ENCODE data around the gene HOXB4. TPM values are rescaled to one million over a fixed set of nuclear protein-coding genes. Genes with fewer than 3 reads are reported as not detected.

Gene HOXB4
- total and polyA plus RNA-seq, 10 of the 15 experiments (the other 5 are each of a cell fraction or from before 2014, with no cell fraction given) = 0.35 to 5.8 (median 3.0) TPM

- no peaks in the 10 kb centered on the region for H3K9me3 ChIP-seq (replicated peaks; ENCODE audit: control insufficient read depth, insufficient read depth, low read length)
- H3K4me2 ChIP-seq (ENCODE audit: control insufficient read depth, insufficient read depth) = no peak overlapping the region
- ChIA-PET POLR2A (no interaction called here), CTCF (interaction anchor here (1.8 to 3.7 kb wide), 2 partner anchors 16 to 595 kb away, joined by 4 to 15 read pairs; no protein-coding TSS in a partner anchor), RAD21 (ENCODE audit: unreplicated experiment) (no interaction called here), SMC1A (ENCODE audit: uncharacterized antibody, unreplicated experiment) (interaction anchor here (1.8 kb wide), 1 partner anchor 19 kb away, joined by 7 read pairs; no protein-coding TSS in a partner anchor)
- H3K27me3 ChIP-seq (replicated peaks in 1 of 2; ENCODE audit: control insufficient read depth in 2 of 2, insufficient read depth in 2 of 2, low read length in 1 of 2) = peaks cover 39 to 55% of the 10 kb centered on the region in 2 experiments
- no peaks in the 10 kb centered on the region for H3K4me1 ChIP-seq (ENCODE audit: control insufficient read depth, insufficient read depth, low read length)
- no peaks in the 10 kb centered on the region for H3K36me3 ChIP-seq (ENCODE audit: control insufficient read depth in 2 of 2, insufficient read depth in 2 of 2, low read length in 1 of 2)
- in situ Hi-C loops (cut with MboI) = loop anchor here (10.0 kb wide), 1 partner anchor 776 kb away; the partner anchor contains the start of gene SCRN2
- H3K9ac ChIP-seq (ENCODE audit: control insufficient read depth, insufficient read depth, low read length) = no peak overlapping the region
- no peak overlapping the region for H3K4me3 ChIP-seq
- no peaks in the 10 kb centered on the region for H3K79me2 ChIP-seq (ENCODE audit: control insufficient read depth, insufficient read depth, low read length)
- 24% methylated on average over 6 of the region's 6 CpGs for WGBS (ENCODE audit: insufficient coverage, insufficient replicate concordance, low lambda C conversion rate, missing lambda C conversion rate)
- H2AFZ ChIP-seq (ENCODE audit: control insufficient read depth, low read depth, low read length) = no peak overlapping the region
- no peak overlapping the region for H3K27ac ChIP-seq (ENCODE audit: control insufficient read depth, insufficient read depth)
- DNase-seq (ENCODE audit: low read depth, low spot score) (no peak), FAIRE-seq (no peak), ATAC-seq (no peak)
- intact Hi-C loops (cut with micrococcal nuclease; ENCODE audit: unreplicated experiment) = no loop called here
- no peaks in the 10 kb centered on the region for H4K20me1 ChIP-seq (ENCODE audit: control insufficient read depth, insufficient read depth)
- no TSS peak for BruUV-seq (replicated peaks)
- TF ChIP-seq IKZF2 (IDR thresholded peaks at IDR 0.05) (no peak), HDAC2 (IDR thresholded peaks at IDR 0.05) (no peak), TCF12 (IDR thresholded peaks at IDR 0.05; ENCODE audit: low read depth, low read length) (no peak), PKNOX1 (IDR thresholded peaks at IDR 0.05) (no peak), KDM1A (IDR thresholded peaks at IDR 0.05; ENCODE audit: borderline replicate concordance) (no peak), SMAD5 (IDR thresholded peaks at IDR 0.05; ENCODE audit: low read depth) (no peak), CEBPZ (IDR thresholded peaks at IDR 0.05; ENCODE audit: low read depth, low read length) (no peak), SMAD1 (IDR thresholded peaks at IDR 0.05; ENCODE audit: low read depth, partially characterized antibody) (no peak), MTA2 (IDR thresholded peaks at IDR 0.05; ENCODE audit: low read depth) (no peak), ZBTB4 (CRISPR knock-in tag; IDR thresholded peaks at IDR 0.05) (no peak)
Measured at GRCh38 chr17:48620461-48621139, 42.5 kb upstream of the HOXB4 start.

Measured in GM12878 (cell line).